Measurements from ENCODE around the gene ZC3H7B. TPM values are rescaled to one million over a fixed set of nuclear protein-coding genes. Genes with fewer than 3 reads are reported as not detected.
"Not testable (repeated sequence)": the region's sequence is repeated elsewhere in the genome, so short reads cannot be mapped to it uniquely, and the experiment has no call there.

The ZC3H7B gene
- total RNA-seq, 6 experiments from 2014 or later: 26.5 to 50.1 (median 42.7) TPM

DNA sequence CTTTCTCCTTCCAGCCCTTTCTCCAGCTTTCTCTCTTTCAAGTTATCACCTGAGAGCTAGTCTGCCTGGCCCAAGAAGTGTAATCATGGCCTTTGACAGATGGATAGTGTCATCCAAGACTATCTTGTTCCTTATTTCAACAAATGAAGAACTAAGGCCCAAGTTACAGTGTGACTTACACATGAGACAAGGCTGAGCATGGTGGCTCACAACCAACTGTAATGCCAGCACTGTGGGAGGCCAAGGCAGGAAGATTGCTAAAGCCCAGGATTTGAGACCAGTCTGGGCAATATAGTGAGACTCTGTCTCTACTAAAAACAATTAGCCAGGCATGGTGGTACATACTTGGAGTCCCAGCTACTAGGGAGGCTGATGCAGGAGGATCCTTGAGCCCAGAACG lies 11.7 kb upstream of the ZC3H7B start:
- Histone ChIP-seq H3K36me3 (no peaks in the 10 kb centered on the region), H3K4me3 (no peak overlapping the region), H3K9me3 (no peaks in the 10 kb centered on the region), H3K4me1 (peaks cover 0 to 28% (median 7%) of the 10 kb centered on the region in 4 donors), H3K27me3 (no peaks in the 10 kb centered on the region), H3K27ac (no peak overlapping the region)
- DNase-seq (no peak), ATAC-seq (no peak)
- TF ChIP-seq POLR2A (IDR thresholded peaks at IDR 0.05): no peak
- TF ChIP-seq, protein P1, sequence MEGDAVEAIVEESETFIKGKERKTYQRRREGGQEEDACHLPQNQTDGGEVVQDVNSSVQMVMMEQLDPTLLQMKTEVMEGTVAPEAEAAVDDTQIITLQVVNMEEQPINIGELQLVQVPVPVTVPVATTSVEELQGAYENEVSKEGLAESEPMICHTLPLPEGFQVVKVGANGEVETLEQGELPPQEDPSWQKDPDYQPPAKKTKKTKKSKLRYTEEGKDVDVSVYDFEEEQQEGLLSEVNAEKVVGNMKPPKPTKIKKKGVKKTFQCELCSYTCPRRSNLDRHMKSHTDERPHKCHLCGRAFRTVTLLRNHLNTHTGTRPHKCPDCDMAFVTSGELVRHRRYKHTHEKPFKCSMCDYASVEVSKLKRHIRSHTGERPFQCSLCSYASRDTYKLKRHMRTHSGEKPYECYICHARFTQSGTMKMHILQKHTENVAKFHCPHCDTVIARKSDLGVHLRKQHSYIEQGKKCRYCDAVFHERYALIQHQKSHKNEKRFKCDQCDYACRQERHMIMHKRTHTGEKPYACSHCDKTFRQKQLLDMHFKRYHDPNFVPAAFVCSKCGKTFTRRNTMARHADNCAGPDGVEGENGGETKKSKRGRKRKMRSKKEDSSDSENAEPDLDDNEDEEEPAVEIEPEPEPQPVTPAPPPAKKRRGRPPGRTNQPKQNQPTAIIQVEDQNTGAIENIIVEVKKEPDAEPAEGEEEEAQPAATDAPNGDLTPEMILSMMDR (IDR thresholded peaks at IDR 0.05): no peak
- 88% methylated on average over 1 of the region's 1 CpG for WGBS (ENCODE audit: insufficient coverage, low coverage, low lambda C conversion rate, missing lambda C conversion rate)
- intact Hi-C loops (cut with DNase I): no loop called here

DNA sequence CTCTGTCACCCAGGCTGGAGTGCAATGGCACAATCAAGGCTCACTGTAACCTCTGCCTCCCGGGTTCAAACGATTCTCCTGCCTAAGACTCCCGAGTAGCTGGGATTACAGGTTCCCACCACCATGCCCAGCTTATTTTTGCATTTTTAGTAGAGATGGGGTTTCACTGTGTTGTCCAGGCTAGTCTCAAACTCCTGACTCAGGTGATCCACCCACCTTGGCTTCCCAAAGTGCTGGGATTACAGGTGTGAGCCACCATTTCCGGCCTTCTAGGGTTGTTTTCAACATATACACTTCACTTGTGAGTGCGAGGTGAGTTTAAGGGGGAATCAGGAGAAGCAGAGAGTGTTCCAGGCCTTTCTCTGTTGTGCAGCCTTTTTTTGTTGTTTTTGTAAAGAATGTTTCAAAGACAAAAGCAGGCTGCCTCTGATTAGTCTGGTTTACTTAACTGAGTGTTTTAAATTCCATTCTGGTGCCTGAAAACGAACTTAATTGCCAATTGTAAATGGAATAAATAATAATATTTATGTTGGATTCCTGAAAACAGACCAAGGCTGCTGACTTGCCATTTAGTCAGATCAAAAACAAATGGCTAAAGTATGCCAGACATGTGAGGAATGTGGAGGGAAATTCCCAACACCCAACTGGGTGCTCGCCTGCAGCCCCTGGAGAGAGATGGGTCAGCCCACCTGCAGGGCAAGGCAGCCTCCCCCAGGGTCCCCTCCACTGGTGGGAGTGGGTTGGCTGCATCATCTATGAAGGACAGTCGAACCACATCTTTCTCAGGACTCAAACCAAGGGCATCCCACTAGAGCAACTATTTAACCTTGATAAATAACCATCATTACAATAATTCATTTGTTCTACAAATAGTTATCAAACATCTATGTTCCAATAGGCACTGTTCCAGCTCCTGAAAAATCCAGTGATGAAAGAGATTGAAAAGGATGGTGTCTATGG lies 10.8 kb upstream of the ZC3H7B start:
- intact Hi-C loops (cut with DNase I): no loop called here
- Histone ChIP-seq H3K4me3 (no peak overlapping the region), H3K27ac (no peak overlapping the region), H3K27me3 (no peaks in the 10 kb centered on the region), H3K36me3 (no peaks in the 10 kb centered on the region), H3K9me3 (no peaks in the 10 kb centered on the region), H3K4me1 (peaks cover 0 to 19% (median 3%) of the 10 kb centered on the region in 4 donors)
- TF ChIP-seq, protein P1 (IDR thresholded peaks at IDR 0.05): no peak
- no peak for TF ChIP-seq POLR2A (IDR thresholded peaks at IDR 0.05)
- DNase-seq: no peak
- no peak for ATAC-seq
- WGBS (ENCODE audit: insufficient coverage, low coverage, low lambda C conversion rate, missing lambda C conversion rate): 46% methylated on average over 4 of the region's 8 CpGs

DNA sequence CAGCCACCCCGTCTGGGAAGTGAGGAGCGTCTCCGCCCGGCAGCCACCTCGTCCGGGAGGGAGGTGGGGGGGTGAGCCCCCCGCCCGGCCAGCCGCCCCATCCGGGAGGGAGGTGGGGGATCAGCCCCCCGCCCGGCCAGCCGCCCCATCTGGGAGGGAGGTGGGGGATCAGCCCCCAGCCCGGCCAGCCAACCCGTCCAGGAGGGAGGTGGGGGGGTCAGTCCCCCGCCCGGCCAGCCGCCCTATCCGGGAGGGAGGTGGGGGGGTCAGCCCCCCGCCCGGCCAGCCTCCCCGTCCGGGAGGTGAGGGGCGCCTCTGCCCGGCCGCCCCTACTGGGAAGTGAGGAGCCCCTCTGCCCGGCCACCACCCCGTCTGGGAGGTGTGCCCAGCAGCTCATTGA lies 6.5 kb upstream of the ZC3H7B start:
- H3K4me3 ChIP-seq; DNase-seq; ATAC-seq; H3K27me3 ChIP-seq; intact Hi-C loops (cut with DNase I); H3K36me3 ChIP-seq; H3K9me3 ChIP-seq; H3K4me1 ChIP-seq; H3K27ac ChIP-seq: not testable (repeated sequence)
- WGBS (ENCODE audit: insufficient coverage, low coverage, low lambda C conversion rate, missing lambda C conversion rate): no CpG with 5 or more reads among the region's 28 CpGs

DNA sequence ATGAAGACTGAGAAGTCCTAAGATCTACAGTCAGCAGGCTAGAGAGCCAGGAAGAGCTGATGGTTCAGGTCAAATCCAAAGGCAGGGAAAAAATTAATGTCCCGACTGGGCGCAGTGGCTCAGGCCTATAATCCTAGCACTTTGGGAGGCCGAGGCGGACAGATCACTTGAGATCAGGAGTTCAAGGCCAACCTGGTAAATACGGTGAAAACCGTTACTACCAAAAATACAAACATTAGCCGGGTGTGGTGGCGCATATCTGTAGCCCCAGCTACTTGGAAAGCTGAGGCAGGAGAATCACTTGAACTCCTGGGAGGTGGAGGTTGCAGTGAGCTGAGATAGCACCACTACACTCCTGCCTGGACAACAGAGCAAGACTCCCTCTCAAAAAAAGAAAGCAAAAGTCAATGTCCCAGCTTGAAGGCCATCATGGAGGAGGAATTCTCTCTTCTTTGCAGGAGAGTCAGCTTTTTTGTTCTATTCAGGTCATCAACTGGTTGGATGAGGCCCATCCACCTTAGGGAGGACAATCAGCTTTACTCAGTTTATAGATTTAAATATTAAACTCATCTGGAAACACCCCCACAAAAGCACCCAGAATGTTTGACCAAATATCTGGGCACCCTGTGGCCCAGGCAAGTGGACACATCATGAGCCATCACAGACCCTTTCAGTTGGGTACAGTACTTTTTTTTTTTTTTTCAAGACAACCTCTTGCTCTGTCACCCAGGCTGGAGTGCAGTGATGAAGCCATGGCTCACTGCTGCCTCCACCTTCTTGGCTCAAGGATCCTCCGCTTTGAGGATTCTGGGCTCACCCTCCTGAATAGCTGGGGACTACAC lies 4.3 kb upstream of the ZC3H7B start:
- Histone ChIP-seq H3K36me3 (no peaks in the 10 kb centered on the region), H3K27me3 (no peaks in the 10 kb centered on the region), H3K27ac (no peak overlapping the region), H3K9me3 (no peaks in the 10 kb centered on the region), H3K4me3 (no peak overlapping the region), H3K4me1 (peaks cover 0 to 5% (median 0%) of the 10 kb centered on the region in 4 donors)
- WGBS (ENCODE audit: insufficient coverage, low coverage, low lambda C conversion rate, missing lambda C conversion rate): 97% methylated on average over 9 of the region's 9 CpGs
- no peak for DNase-seq
- no peak for ATAC-seq
- intact Hi-C loops (cut with DNase I): no loop called here
- TF ChIP-seq, protein P1 (IDR thresholded peaks at IDR 0.05): no peak
- TF ChIP-seq POLR2A (IDR thresholded peaks at IDR 0.05): no peak
